ENCODE data around the gene RALGAPA2.

- no peak for TF ChIP-seq CTCF (IDR thresholded peaks at IDR 0.05)
- TF ChIP-seq POLR2AphosphoS5 (IDR thresholded peaks at IDR 0.05) = no peak
- no peak for TF ChIP-seq POLR2A (IDR thresholded peaks at IDR 0.05)
Observed at GRCh38 chr20:20679316-20679715, 33.1 kb downstream of the RALGAPA2 start.

Measured in breast epithelium (tissue), 3 donors.